H4 (cell line): ENCODE measurements around the gene SMAD6. TPM values are rescaled to one million over a fixed set of nuclear protein-coding genes. Genes with fewer than 3 reads are reported as not detected.

Source experiments
- DNase-seq: peaks from one replicate; pipeline ENCODE4 v3.0.0-alpha.2; 2015; ENCODE audit warnings: low spot score
- total RNA-seq: library from RNA; depleted of rRNA; stranded (reverse); fragments of >200 nt; shearing (Covaris generic); gene quantifications from 2 replicates; pipeline ENCODE4 v1.2.3, GENCODE V29; 2014

SMAD6 gene
- total RNA-seq, 1 experiment from 2014 or later = 4.7 TPM

GRCh38 chr15:66703540-66703941 lies 1.5 kb downstream of the SMAD6 start:
- no peak for DNase-seq

GRCh38 chr15:66704019-66704802 lies 2.2 kb downstream of the SMAD6 start:
- DNase-seq = no peak

- no peak for DNase-seq
Measured at GRCh38 chr15:66704803-66705153, 2.7 kb downstream of the SMAD6 start.

GRCh38 chr15:66705277-66706146 lies 3.5 kb downstream of the SMAD6 start:
- no peak for DNase-seq

- DNase-seq = peak; percentile 27
Measured at GRCh38 chr15:66706225-66706732, 4.2 kb downstream of the SMAD6 start.

- no peak for DNase-seq
Measured at GRCh38 chr15:66706840-66707239, 4.8 kb downstream of the SMAD6 start.

- DNase-seq = peak; percentile 57
Measured at GRCh38 chr15:66707310-66708082, 5.5 kb downstream of the SMAD6 start.

- no peak for DNase-seq
Measured at GRCh38 chr15:66708389-66708788, 6.4 kb downstream of the SMAD6 start.

GRCh38 chr15:66709884-66710283 lies 7.8 kb downstream of the SMAD6 start:
- DNase-seq = no peak

- DNase-seq = no peak
Measured at GRCh38 chr15:66711260-66711659, 9.2 kb downstream of the SMAD6 start.

- DNase-seq = no peak
Measured at GRCh38 chr15:66711862-66712261, 9.8 kb downstream of the SMAD6 start.

- no peak for DNase-seq
Measured at GRCh38 chr15:66713843-66714508, 11.9 kb downstream of the SMAD6 start.

GRCh38 chr15:66714543-66714981 lies 12.5 kb downstream of the SMAD6 start:
- DNase-seq = no peak

- DNase-seq = no peak
Measured at GRCh38 chr15:66715181-66715624, 13.2 kb downstream of the SMAD6 start.

GRCh38 chr15:66715720-66716655 lies 14.0 kb downstream of the SMAD6 start:
- DNase-seq = no peak

- no peak for DNase-seq
Measured at GRCh38 chr15:66716656-66717020, 14.6 kb downstream of the SMAD6 start.

- DNase-seq = no peak
Measured at GRCh38 chr15:66718220-66718988, 16.4 kb downstream of the SMAD6 start.

- no peak for DNase-seq
Measured at GRCh38 chr15:66719471-66719870, 17.4 kb downstream of the SMAD6 start.

GRCh38 chr15:66720206-66721010 lies 18.4 kb downstream of the SMAD6 start:
- no peak for DNase-seq
